ENCODE results near the gene TLE2. TPM values are rescaled to one million over a fixed set of nuclear protein-coding genes. Genes with fewer than 3 reads are reported as not detected.
"Not testable (repeated sequence)": the region's sequence is repeated elsewhere in the genome, so short reads cannot be mapped to it uniquely, and the experiment has no call there.

TLE2 gene
- total RNA-seq, 1 donor from 2014 or later, result 101 TPM

DNA sequence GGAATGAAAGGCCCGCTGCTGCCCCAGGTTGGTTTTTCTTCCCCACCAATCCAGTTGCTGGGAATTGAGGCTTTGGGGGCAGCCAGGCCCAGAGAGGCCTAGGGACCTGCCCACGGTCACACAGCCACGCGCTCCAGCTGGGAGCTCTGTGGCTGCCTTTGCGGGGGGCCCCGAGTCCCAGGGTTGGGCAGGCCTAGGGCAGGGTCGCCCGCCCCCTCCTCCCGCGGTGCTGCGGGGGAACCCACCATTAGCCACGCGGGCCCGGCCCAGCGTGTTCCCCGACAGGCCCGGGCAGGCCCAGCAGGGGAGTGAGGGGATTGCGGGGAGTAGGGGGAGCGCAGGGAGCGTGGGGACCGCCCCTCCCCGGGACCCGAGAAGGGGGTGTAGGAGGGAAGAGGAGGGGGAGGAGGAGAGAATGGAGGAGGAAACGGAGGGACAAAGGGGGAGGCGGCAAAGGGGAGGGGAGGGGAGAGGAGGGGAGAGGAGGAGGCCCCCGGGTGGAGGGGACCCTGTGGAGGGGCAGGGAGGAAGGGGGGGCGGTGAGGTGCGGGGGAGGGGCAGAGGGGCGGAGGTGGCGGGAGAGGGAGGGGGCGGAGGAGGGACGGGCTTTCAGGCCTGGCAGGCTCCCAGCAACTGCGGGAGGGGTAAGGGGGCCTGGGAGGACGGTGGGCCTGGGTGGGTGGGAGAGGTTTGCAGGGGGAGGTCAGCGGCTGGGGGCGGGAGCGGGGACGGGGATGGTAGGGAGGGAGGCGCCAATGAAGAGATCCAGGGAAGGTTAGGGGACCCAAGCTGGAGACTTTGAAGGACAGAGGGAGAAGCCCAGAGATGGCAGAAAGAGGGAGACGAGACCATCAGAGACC is 12.9 kb upstream of the TLE2 start:
- no peak for DNase-seq (ENCODE audit: low spot score in 2 of 2, unreplicated experiment in 2 of 2)
- H3K4me3 Mint-ChIP-seq, result peak overlapping the region; percentile 52
- H3K4me1 Mint-ChIP-seq, result peaks cover 18% of the 10 kb centered on the region
- no peaks in the 10 kb centered on the region for H3K9me3 Mint-ChIP-seq
- H3K27ac Mint-ChIP-seq, result peak overlapping the region; percentile 86
- H3K27me3 Mint-ChIP-seq (ENCODE audit: low read depth), result peaks cover 4% of the 10 kb centered on the region
- TF ChIP-seq, protein P1, sequence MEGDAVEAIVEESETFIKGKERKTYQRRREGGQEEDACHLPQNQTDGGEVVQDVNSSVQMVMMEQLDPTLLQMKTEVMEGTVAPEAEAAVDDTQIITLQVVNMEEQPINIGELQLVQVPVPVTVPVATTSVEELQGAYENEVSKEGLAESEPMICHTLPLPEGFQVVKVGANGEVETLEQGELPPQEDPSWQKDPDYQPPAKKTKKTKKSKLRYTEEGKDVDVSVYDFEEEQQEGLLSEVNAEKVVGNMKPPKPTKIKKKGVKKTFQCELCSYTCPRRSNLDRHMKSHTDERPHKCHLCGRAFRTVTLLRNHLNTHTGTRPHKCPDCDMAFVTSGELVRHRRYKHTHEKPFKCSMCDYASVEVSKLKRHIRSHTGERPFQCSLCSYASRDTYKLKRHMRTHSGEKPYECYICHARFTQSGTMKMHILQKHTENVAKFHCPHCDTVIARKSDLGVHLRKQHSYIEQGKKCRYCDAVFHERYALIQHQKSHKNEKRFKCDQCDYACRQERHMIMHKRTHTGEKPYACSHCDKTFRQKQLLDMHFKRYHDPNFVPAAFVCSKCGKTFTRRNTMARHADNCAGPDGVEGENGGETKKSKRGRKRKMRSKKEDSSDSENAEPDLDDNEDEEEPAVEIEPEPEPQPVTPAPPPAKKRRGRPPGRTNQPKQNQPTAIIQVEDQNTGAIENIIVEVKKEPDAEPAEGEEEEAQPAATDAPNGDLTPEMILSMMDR (IDR thresholded peaks at IDR 0.05; ENCODE audit: unreplicated experiment), result no peak
- no peaks in the 10 kb centered on the region for H3K36me3 Mint-ChIP-seq

DNA sequence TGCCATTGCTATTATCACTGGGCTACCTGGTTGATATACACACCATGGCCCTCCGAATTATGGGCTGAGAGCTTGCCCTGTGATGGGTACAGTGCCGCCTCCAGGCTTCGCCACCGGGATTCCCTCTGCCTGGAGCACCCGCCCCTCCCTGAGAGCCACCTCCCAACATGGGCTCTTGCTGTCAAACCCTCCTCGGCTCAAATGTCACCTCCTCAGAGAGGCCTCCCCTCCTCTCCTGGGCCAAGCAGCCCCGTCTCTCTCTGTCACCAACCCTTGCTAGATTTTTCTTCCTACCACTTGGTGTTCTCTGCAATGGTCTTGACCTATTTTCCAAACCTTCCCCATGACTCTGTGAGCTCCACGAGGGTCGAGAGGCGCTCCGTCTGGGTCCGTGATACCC is 12.2 kb upstream of the TLE2 start:
- peak overlapping the region; percentile 49 for H3K4me3 Mint-ChIP-seq
- H3K27me3 Mint-ChIP-seq (ENCODE audit: low read depth), result peaks cover 4% of the 10 kb centered on the region
- peaks cover 24% of the 10 kb centered on the region for H3K4me1 Mint-ChIP-seq
- H3K36me3 Mint-ChIP-seq, result no peaks in the 10 kb centered on the region
- H3K27ac Mint-ChIP-seq, result peak overlapping the region; percentile 79
- no peak for DNase-seq (ENCODE audit: low spot score in 2 of 2, unreplicated experiment in 2 of 2)
- TF ChIP-seq, protein P1 (IDR thresholded peaks at IDR 0.05; ENCODE audit: unreplicated experiment), result no peak
- H3K9me3 Mint-ChIP-seq, result no peaks in the 10 kb centered on the region

DNA sequence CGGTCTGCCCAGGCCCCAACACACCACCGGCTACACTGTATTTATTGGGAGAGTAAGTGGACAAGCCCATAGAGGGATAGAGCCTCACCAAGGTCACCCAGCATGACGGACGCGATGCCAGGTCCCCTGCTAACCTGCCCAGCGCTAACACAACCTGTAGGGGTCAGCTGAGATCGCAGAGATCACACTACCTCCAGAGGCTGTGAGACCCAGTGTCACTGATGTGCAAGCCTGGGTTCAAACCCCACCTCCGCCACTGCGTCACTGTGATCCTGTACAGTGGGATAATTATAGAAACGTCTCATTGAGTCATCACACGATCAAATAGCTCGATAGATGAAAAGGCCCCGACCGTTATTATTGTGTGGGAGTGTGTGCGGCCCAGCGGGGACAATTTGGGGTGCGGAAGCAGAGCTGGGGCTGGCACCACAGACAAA is 10.6 kb upstream of the TLE2 start:
- Mint-ChIP-seq H3K9me3 (no peaks in the 10 kb centered on the region), H3K27ac (peak overlapping the region; percentile 8), H3K4me1 (peaks cover 29% of the 10 kb centered on the region), H3K36me3 (no peaks in the 10 kb centered on the region), H3K27me3 (ENCODE audit: low read depth) (peaks cover 7% of the 10 kb centered on the region), H3K4me3 (no peak overlapping the region)
- TF ChIP-seq, protein P1 (IDR thresholded peaks at IDR 0.05; ENCODE audit: unreplicated experiment), result no peak
- no peak for DNase-seq (ENCODE audit: low spot score in 2 of 2, unreplicated experiment in 2 of 2)

DNA sequence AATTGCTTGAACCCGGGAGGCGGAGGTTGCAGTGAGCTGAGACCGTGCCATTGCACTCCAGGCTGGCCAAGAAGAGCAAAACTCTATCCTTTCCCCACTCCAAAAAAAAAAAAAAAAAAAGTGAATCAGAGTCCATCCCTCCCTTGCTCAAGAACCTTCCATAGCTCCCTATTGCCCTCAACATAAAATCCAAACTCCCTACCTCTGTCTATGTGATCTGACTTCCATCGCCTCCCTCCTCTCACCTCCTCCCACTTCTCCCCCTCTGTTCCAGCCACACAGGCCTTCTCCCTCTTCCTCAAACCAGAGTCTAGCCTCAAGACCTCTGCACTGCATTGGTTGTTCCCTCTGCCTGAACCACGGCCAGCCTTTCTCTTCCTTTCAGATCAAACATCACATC is 10.0 kb upstream of the TLE2 start:
- Mint-ChIP-seq H3K4me3 (no peak overlapping the region), H3K36me3 (no peaks in the 10 kb centered on the region), H3K27me3 (ENCODE audit: low read depth) (peaks cover 11% of the 10 kb centered on the region), H3K9me3 (no peaks in the 10 kb centered on the region), H3K27ac (peak overlapping the region; percentile 8), H3K4me1 (peaks cover 32% of the 10 kb centered on the region)
- TF ChIP-seq, protein P1 (IDR thresholded peaks at IDR 0.05; ENCODE audit: unreplicated experiment), result no peak
- DNase-seq (ENCODE audit: low spot score in 2 of 2, unreplicated experiment in 2 of 2), result no peak

DNA sequence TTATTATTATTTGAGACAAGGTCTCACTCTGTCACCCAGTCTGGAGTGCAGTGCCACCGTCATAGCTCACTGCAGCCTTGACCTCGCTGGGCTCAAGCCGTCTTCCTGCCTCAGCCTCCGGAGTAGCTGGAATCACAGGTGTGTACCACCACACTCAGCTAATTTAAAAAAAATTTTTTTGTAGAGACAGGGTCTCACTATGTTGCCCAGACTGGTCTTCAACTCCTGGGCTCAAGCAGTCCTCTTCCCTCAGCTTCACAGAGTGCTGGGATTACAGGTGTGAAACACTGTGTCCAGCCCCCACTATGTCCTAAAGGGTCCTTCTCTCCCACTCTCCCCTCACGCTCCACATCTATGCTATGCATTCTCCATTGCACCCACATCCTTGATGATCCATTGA is 9.1 kb upstream of the TLE2 start:
- peaks cover 17% of the 10 kb centered on the region for H3K27me3 Mint-ChIP-seq (ENCODE audit: low read depth)
- peaks cover 39% of the 10 kb centered on the region for H3K4me1 Mint-ChIP-seq
- H3K9me3 Mint-ChIP-seq, result no peaks in the 10 kb centered on the region
- H3K27ac Mint-ChIP-seq, result no peak overlapping the region
- H3K4me3 Mint-ChIP-seq, result no peak overlapping the region
- TF ChIP-seq, protein P1 (IDR thresholded peaks at IDR 0.05; ENCODE audit: unreplicated experiment), result no peak
- no peaks in the 10 kb centered on the region for H3K36me3 Mint-ChIP-seq
- DNase-seq (ENCODE audit: low spot score in 2 of 2, unreplicated experiment in 2 of 2), result no peak

DNA sequence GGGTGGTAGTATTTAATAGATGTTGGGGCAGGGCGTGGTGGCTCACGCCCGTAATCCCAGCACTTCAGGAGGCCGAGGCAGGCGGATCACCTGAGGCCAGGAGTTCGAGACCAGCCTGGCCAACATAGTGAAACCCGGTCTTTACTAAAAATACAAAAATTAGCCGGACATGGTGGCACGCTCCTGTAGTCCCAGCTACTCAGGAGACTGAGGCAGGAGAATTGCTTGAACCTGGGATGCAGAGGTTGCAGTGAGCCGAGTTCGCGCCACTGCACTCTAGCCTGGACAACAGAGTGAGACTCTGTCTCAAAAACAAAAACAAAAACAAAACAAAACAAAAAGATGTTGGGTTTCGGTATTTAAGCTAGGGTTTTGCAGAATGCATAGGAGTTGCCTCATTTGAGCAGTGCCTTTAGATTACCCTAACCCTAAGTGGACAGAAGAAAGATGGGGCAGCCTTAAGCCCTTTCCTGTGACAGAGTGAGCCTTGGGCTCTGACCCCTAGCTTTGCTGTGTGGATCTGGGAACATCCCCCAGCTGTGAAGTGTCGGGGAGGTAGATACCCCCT is 8.0 kb upstream of the TLE2 start:
- not testable (repeated sequence) for DNase-seq (ENCODE audit: low spot score in 2 of 2, unreplicated experiment in 2 of 2); H3K27ac Mint-ChIP-seq; H3K9me3 Mint-ChIP-seq; H3K36me3 Mint-ChIP-seq
- H3K27me3 Mint-ChIP-seq (ENCODE audit: low read depth), result peaks cover 26% of the 10 kb centered on the region
- H3K4me1 Mint-ChIP-seq, result peaks cover 34% of the 10 kb centered on the region
- H3K4me3 Mint-ChIP-seq, result peak overlapping the region; percentile 70
